Mesodermal cell (in vitro differentiated cells): ENCODE data around the gene NOTCH3.

Source experiments
- H3K27ac ChIP-seq: 2 replicates; pipeline ENCODE4 v1.7.0; 2013; ENCODE audit warnings: mild to moderate bottlenecking, low read depth, low read length, moderate library complexity; ENCODE audit not compliant: severe bottlenecking
- H3K36me3 ChIP-seq: 2 replicates; pipeline ENCODE4 v1.7.1; 2013; ENCODE audit warnings: mild to moderate bottlenecking, low read length, moderate library complexity; ENCODE audit not compliant: control insufficient read depth, insufficient read depth
- H3K4me1 ChIP-seq: one replicate; pipeline ENCODE4 v1.7.1; 2013; ENCODE audit warnings: mild to moderate bottlenecking, low read length; ENCODE audit not compliant: insufficient read depth, control insufficient read depth, poor library complexity, severe bottlenecking
- H3K4me3 ChIP-seq: 2 replicates; pipeline ENCODE4 v1.7.0; 2013; ENCODE audit warnings: low read length, control low read depth, mild to moderate bottlenecking; ENCODE audit not compliant: insufficient read depth, poor library complexity, severe bottlenecking; ENCODE audit errors: extremely low read depth
- H3K9me3 ChIP-seq: 2 replicates; pipeline ENCODE4 v1.7.1; 2013; ENCODE audit warnings: mild to moderate bottlenecking, low read length, moderate library complexity; ENCODE audit not compliant: control insufficient read depth
- WGBS, 2 experiments: methylation state at CpG; one replicate each; pipeline ENCODE4 v1.1.5; 2013; ENCODE audit warnings: missing lambda C conversion rate in 2 of 2; ENCODE audit not compliant: insufficient coverage in 2 of 2; 5-methylcytosine and 5-hydroxymethylcytosine counted together

The NOTCH3 gene

GRCh38 chr19:15244808-15245207 is 44.0 kb upstream of the NOTCH3 start:
- Histone ChIP-seq H3K9me3 (no peaks in the 10 kb centered on the region), H3K4me3 (no peak overlapping the region), H3K36me3 (peaks cover 88% of the 10 kb centered on the region), H3K27ac (no peak overlapping the region), H3K4me1 (peaks cover 17% of the 10 kb centered on the region)
- 96 to 97% methylated on average over 7 of the region's 7 CpGs for WGBS, 2 experiments

GRCh38 chr19:15244106-15244803 is 43.5 kb upstream of the NOTCH3 start:
- Histone ChIP-seq H3K4me3 (no peak overlapping the region), H3K4me1 (peaks cover 11% of the 10 kb centered on the region), H3K9me3 (no peaks in the 10 kb centered on the region), H3K36me3 (peaks cover 93% of the 10 kb centered on the region), H3K27ac (no peak overlapping the region)
- 96 to 98% methylated on average over 16 to 20 of the region's 24 CpGs for WGBS, 2 experiments

GRCh38 chr19:15243236-15243957 is 42.6 kb upstream of the NOTCH3 start:
- Histone ChIP-seq H3K27ac (no peak overlapping the region), H3K4me3 (no peak overlapping the region), H3K9me3 (no peaks in the 10 kb centered on the region), H3K36me3 (peaks cover 93% of the 10 kb centered on the region), H3K4me1 (peaks cover 3% of the 10 kb centered on the region)
- 95 to 98% methylated on average over 11 to 15 of the region's 17 CpGs for whole genome bisulfite sequencing, 2 experiments

- Histone ChIP-seq H3K36me3 (peaks cover 92% of the 10 kb centered on the region), H3K27ac (no peak overlapping the region), H3K4me3 (no peak overlapping the region), H3K9me3 (no peaks in the 10 kb centered on the region), H3K4me1 (no peaks in the 10 kb centered on the region)
- 93% methylated on average over 8 to 9 of the region's 9 CpGs for WGBS, 2 experiments
These were observed 40.6 kb upstream of the NOTCH3 start for GRCh38 chr19:15241259-15241910.

- H3K36me3 ChIP-seq: peaks cover 92% of the 10 kb centered on the region
- WGBS, 2 experiments: 96 to 97% methylated on average over 5 to 8 of the region's 9 CpGs
- H3K4me3 ChIP-seq: no peak overlapping the region
These were observed 39.7 kb upstream of the NOTCH3 start for GRCh38 chr19:15240515-15240914.

GRCh38 chr19:15239337-15239949 is 38.6 kb upstream of the NOTCH3 start:
- Histone ChIP-seq H3K9me3 (no peaks in the 10 kb centered on the region), H3K27ac (no peak overlapping the region), H3K4me1 (no peaks in the 10 kb centered on the region), H3K4me3 (no peak overlapping the region), H3K36me3 (peaks cover 89% of the 10 kb centered on the region)
- 92 to 93% methylated on average over 23 of the region's 26 CpGs for WGBS, 2 experiments

More at GRCh38 chr19:15240515-15240914, 39.7 kb upstream of the NOTCH3 start:
- no peak overlapping the region for H3K27ac ChIP-seq
- H3K4me1 ChIP-seq: no peaks in the 10 kb centered on the region
- no peaks in the 10 kb centered on the region for H3K9me3 ChIP-seq

- no peak overlapping the region for H3K27ac ChIP-seq
- no peaks in the 10 kb centered on the region for H3K9me3 ChIP-seq
- H3K36me3 ChIP-seq: peaks cover 83% of the 10 kb centered on the region
- no peaks in the 10 kb centered on the region for H3K4me1 ChIP-seq
- WGBS, 2 experiments: 93 to 94% methylated on average over 18 to 19 of the region's 29 CpGs
- no peak overlapping the region for H3K4me3 ChIP-seq
These were observed 37.9 kb upstream of the NOTCH3 start for GRCh38 chr19:15238639-15239155.

- Histone ChIP-seq H3K9me3 (no peaks in the 10 kb centered on the region), H3K36me3 (peaks cover 79% of the 10 kb centered on the region), H3K27ac (no peak overlapping the region), H3K4me3 (no peak overlapping the region), H3K4me1 (no peaks in the 10 kb centered on the region)
- WGBS, 2 experiments: 96 to 97% methylated on average over 35 to 39 of the region's 42 CpGs
These were observed 37.2 kb upstream of the NOTCH3 start for GRCh38 chr19:15237759-15238638.

GRCh38 chr19:15236886-15237285 is 36.1 kb upstream of the NOTCH3 start:
- Histone ChIP-seq H3K36me3 (peaks cover 70% of the 10 kb centered on the region), H3K9me3 (no peaks in the 10 kb centered on the region), H3K27ac (no peak overlapping the region)

GRCh38 chr19:15235781-15236180 is 35.0 kb upstream of the NOTCH3 start:
- WGBS, 2 experiments: 100% methylated on average over 1 to 2 of the region's 2 CpGs
- peaks cover 59% of the 10 kb centered on the region for H3K36me3 ChIP-seq

More at GRCh38 chr19:15236886-15237285, 36.1 kb upstream of the NOTCH3 start:
- 93 to 100% methylated on average over 3 to 5 of the region's 9 CpGs for WGBS, 2 experiments
- H3K4me1 ChIP-seq: no peaks in the 10 kb centered on the region
- no peak overlapping the region for H3K4me3 ChIP-seq

More at GRCh38 chr19:15235781-15236180, 35.0 kb upstream of the NOTCH3 start:
- Histone ChIP-seq H3K4me3 (no peak overlapping the region), H3K9me3 (no peaks in the 10 kb centered on the region), H3K27ac (no peak overlapping the region), H3K4me1 (no peaks in the 10 kb centered on the region)
